Stimulated activated CD8-positive, alpha-beta memory T cell treated with anti-CD3 and anti-CD28 coated beads, Interleukin-15, amount 100 ng/mL, for 48 hours (primary cell): ENCODE measurements around the gene HSPA12B.
"Not testable (repeated sequence)": the region's sequence is repeated elsewhere in the genome, so short reads cannot be mapped to it uniquely, and the experiment has no call there.

Experiments
- DNase-seq, 2 donors: peaks; one replicate each; pipeline ENCODE4 v3.0.0-alpha.2; 2020; ENCODE audit warnings: low read depth in 2 of 2

HSPA12B gene

GRCh38 chr20:3786126-3786484, 53.6 kb downstream of the HSPA12B start:
- no peak for DNase-seq

- DNase-seq, result peak; percentile 87 to 90
Measured at GRCh38 chr20:3786665-3787323, 54.3 kb downstream of the HSPA12B start, which contains the start of gene CENPB. CENPB (minus strand) TSS chr20:3786740; CDS start chr20:3786483, 257 bp downstream.

GRCh38 chr20:3787324-3788014, 55.0 kb downstream of the HSPA12B start:
- no peak for DNase-seq

- DNase-seq, result no peak
Measured at GRCh38 chr20:3788685-3789155, 56.2 kb downstream of the HSPA12B start.

- not testable (repeated sequence) for DNase-seq
Measured at GRCh38 chr20:3789201-3789600, 56.7 kb downstream of the HSPA12B start.

- not testable (repeated sequence) for DNase-seq
Measured at GRCh38 chr20:3794168-3794567, 61.7 kb downstream of the HSPA12B start.

- DNase-seq, result no peak
Measured at GRCh38 chr20:3794701-3795420, 62.4 kb downstream of the HSPA12B start.

- DNase-seq, result peak; percentile 83 to 85
Measured at GRCh38 chr20:3795511-3796468, 63.3 kb downstream of the HSPA12B start, which contains the start of gene CDC25B. CDC25B (plus strand) TSS chr20:3796310; CDS start chr20:3796532, 222 bp downstream.

GRCh38 chr20:3796477-3797225, 64.2 kb downstream of the HSPA12B start:
- DNase-seq, result no peak

- DNase-seq, result no peak
Measured at GRCh38 chr20:3797226-3797545, 64.7 kb downstream of the HSPA12B start.

GRCh38 chr20:3797592-3798372, 65.3 kb downstream of the HSPA12B start:
- no peak for DNase-seq

- DNase-seq, result no peak
Measured at GRCh38 chr20:3798373-3798768, 65.9 kb downstream of the HSPA12B start.

GRCh38 chr20:3798908-3799248, 66.4 kb downstream of the HSPA12B start:
- no peak for DNase-seq

- no peak for DNase-seq
Measured at GRCh38 chr20:3800256-3800877, 67.9 kb downstream of the HSPA12B start.

- DNase-seq, result no peak
Measured at GRCh38 chr20:3800878-3801260, 68.4 kb downstream of the HSPA12B start.

GRCh38 chr20:3801299-3801698, 68.8 kb downstream of the HSPA12B start:
- DNase-seq, result no peak

GRCh38 chr20:3801846-3802245, 69.4 kb downstream of the HSPA12B start:
- no peak for DNase-seq
